Measurements from ENCODE around the gene C6orf52. TPM values are rescaled to one million over a fixed set of nuclear protein-coding genes. Genes with fewer than 3 reads are reported as not detected.

The C6orf52 gene
- total RNA-seq, 1 donor from 2014 or later = 0.45 TPM

- Histone ChIP-seq H3K79me2 (ENCODE audit: low read depth) (no peaks in the 10 kb centered on the region), H3K27me3 (no peaks in the 10 kb centered on the region), H3F3A (ENCODE audit: low read depth) (no peaks in the 10 kb centered on the region), H4K20me1 (ENCODE audit: low read depth) (no peaks in the 10 kb centered on the region), H3K4me2 (no peak overlapping the region), H3K9ac (no peak overlapping the region), H3K4me3 (no peak overlapping the region), H3K9me3 (ENCODE audit: low read depth) (no peaks in the 10 kb centered on the region), H3K36me3 (no peaks in the 10 kb centered on the region), H3K27ac (no peak overlapping the region), H3K4me1 (no peaks in the 10 kb centered on the region), H2AFZ (replicated peaks) (no peak overlapping the region)
- no peak overlapping the region for H3K4me3 Mint-ChIP-seq
- H3K27me3 Mint-ChIP-seq (ENCODE audit: insufficient read depth, low read depth) = no peaks in the 10 kb centered on the region
- H3K9me3 Mint-ChIP-seq = no peaks in the 10 kb centered on the region
- no peak for TF ChIP-seq CTCF (IDR thresholded peaks at IDR 0.05)
- no peak for TF ChIP-seq EZH2phosphoT487 (IDR thresholded peaks at IDR 0.05)
- TF ChIP-seq EZH2 (IDR thresholded peaks at IDR 0.05) = no peak
- no peaks in the 10 kb centered on the region for H3K36me3 Mint-ChIP-seq
- H3K4me1 Mint-ChIP-seq = no peaks in the 10 kb centered on the region
- DNase-seq (ENCODE audit: low spot score) = no peak
- H3K27ac Mint-ChIP-seq = no peak overlapping the region
Observed at GRCh38 chr6:10633216-10633615, 61.2 kb downstream of the C6orf52 start.

GRCh38 chr6:10630178-10630577 lies 64.2 kb downstream of the C6orf52 start:
- no peaks in the 10 kb centered on the region for H4K20me1 ChIP-seq (ENCODE audit: low read depth)
- H3K4me3 Mint-ChIP-seq = no peak overlapping the region

GRCh38 chr6:10627800-10628199 lies 66.6 kb downstream of the C6orf52 start:
- Mint-ChIP-seq H3K4me3 (no peak overlapping the region), H3K9me3 (peaks cover 2% of the 10 kb centered on the region), H3K27ac (no peak overlapping the region), H3K36me3 (peaks cover 11% of the 10 kb centered on the region), H3K4me1 (peaks cover 9% of the 10 kb centered on the region), H3K27me3 (ENCODE audit: insufficient read depth, low read depth) (peaks cover 2% of the 10 kb centered on the region)
- no peaks in the 10 kb centered on the region for H4K20me1 ChIP-seq (ENCODE audit: low read depth)
- H3K27ac ChIP-seq = no peak overlapping the region
- H3K27me3 ChIP-seq = no peaks in the 10 kb centered on the region
- peaks cover 14% of the 10 kb centered on the region for H3K4me1 ChIP-seq
- H3F3A ChIP-seq (ENCODE audit: low read depth) = peaks cover 13% of the 10 kb centered on the region
- no peak overlapping the region for H3K9ac ChIP-seq
- no peaks in the 10 kb centered on the region for H3K79me2 ChIP-seq (ENCODE audit: low read depth)
- H3K36me3 ChIP-seq = peaks cover 8% of the 10 kb centered on the region
- H3K4me2 ChIP-seq = no peak overlapping the region
- no peak for DNase-seq (ENCODE audit: low spot score)
- H2AFZ ChIP-seq (replicated peaks) = no peak overlapping the region
- TF ChIP-seq EZH2phosphoT487 (IDR thresholded peaks at IDR 0.05) (no peak), CTCF (IDR thresholded peaks at IDR 0.05) (no peak)
- H3K9me3 ChIP-seq (ENCODE audit: low read depth) = no peaks in the 10 kb centered on the region
- no peak overlapping the region for H3K4me3 ChIP-seq

More at GRCh38 chr6:10630178-10630577, 64.2 kb downstream of the C6orf52 start:
- no peaks in the 10 kb centered on the region for H3K27me3 ChIP-seq
- peaks cover 13% of the 10 kb centered on the region for H3F3A ChIP-seq (ENCODE audit: low read depth)
- Mint-ChIP-seq H3K27ac (no peak overlapping the region), H3K4me1 (peaks cover 9% of the 10 kb centered on the region), H3K36me3 (peaks cover 3% of the 10 kb centered on the region), H3K27me3 (ENCODE audit: insufficient read depth, low read depth) (peaks cover 2% of the 10 kb centered on the region), H3K9me3 (no peaks in the 10 kb centered on the region)
- H3K27ac ChIP-seq = no peak overlapping the region
- H3K9ac ChIP-seq = no peak overlapping the region
- H3K4me1 ChIP-seq = peaks cover 14% of the 10 kb centered on the region
- TF ChIP-seq CTCF (IDR thresholded peaks at IDR 0.05) (no peak), EZH2 (IDR thresholded peaks at IDR 0.05) (no peak), EZH2phosphoT487 (IDR thresholded peaks at IDR 0.05) (no peak)
- no peak overlapping the region for H3K4me2 ChIP-seq
- no peak overlapping the region for H3K4me3 ChIP-seq
- no peak overlapping the region for H2AFZ ChIP-seq (replicated peaks)
- no peaks in the 10 kb centered on the region for H3K79me2 ChIP-seq (ENCODE audit: low read depth)
- no peaks in the 10 kb centered on the region for H3K9me3 ChIP-seq (ENCODE audit: low read depth)
- DNase-seq (ENCODE audit: low spot score) = no peak
- H3K36me3 ChIP-seq = peaks cover 8% of the 10 kb centered on the region

All from neural progenitor cell (in vitro differentiated cells).